Measurements from ENCODE around the gene P2RY6. TPM values are rescaled to one million over a fixed set of nuclear protein-coding genes. Genes with fewer than 3 reads are reported as not detected.

P2RY6 gene
- total and polyA plus RNA-seq, 7 donors, result 1.2 to 5.5 (median 2.5) TPM; not detected in 1

- Histone ChIP-seq H3K36me3 (no peaks in the 10 kb centered on the region), H3K4me1 (peaks cover 0 to 18% (median 9%) of the 10 kb centered on the region in 4 donors), H3K27me3 (no peaks in the 10 kb centered on the region), H3K4me3 (no peak overlapping the region), H3K9me3 (no peaks in the 10 kb centered on the region), H3K27ac (peak overlapping the region in 2 of 4 donors; percentile 18 to 27)
- no peak for DNase-seq
- no peak for TF ChIP-seq POLR2AphosphoS5 (IDR thresholded peaks at IDR 0.05)
- no peak for TF ChIP-seq POLR2A (IDR thresholded peaks at IDR 0.05)
- TF ChIP-seq CTCF (IDR thresholded peaks at IDR 0.05), result no peak
- no peak for TF ChIP-seq EP300 (IDR thresholded peaks at IDR 0.05)
- WGBS, 2 donors, result 72 to 84% methylated on average over 10 of the region's 10 CpGs
- intact Hi-C loops (cut with DNase I), result loop anchor here (2.0 to 5.0 kb wide), 2 partner anchors 103 to 455 kb away; no protein-coding TSS in a partner anchor
These were observed 15.4 kb downstream of the P2RY6 start for GRCh38 chr11:73287400-73288101.

- Histone ChIP-seq H3K4me1 (peaks cover 0 to 18% (median 9%) of the 10 kb centered on the region in 4 donors), H3K27me3 (no peaks in the 10 kb centered on the region), H3K4me3 (no peak overlapping the region), H3K27ac (peak overlapping the region in 3 of 4 donors; percentile 33 to 65 (median 49)), H3K9me3 (no peaks in the 10 kb centered on the region), H3K36me3 (no peaks in the 10 kb centered on the region)
- intact Hi-C loops (cut with DNase I), result loop anchor here (2.0 to 5.0 kb wide), 2 partner anchors 104 to 456 kb away; no protein-coding TSS in a partner anchor
- 61 to 78% methylated on average over 5 of the region's 5 CpGs for WGBS, 2 donors
- DNase-seq, result no peak
- TF ChIP-seq CTCF (IDR thresholded peaks at IDR 0.05) (no peak), POLR2AphosphoS5 (IDR thresholded peaks at IDR 0.05) (no peak), POLR2A (IDR thresholded peaks at IDR 0.05) (no peak), EP300 (IDR thresholded peaks at IDR 0.05) (no peak)
These were observed 16.2 kb downstream of the P2RY6 start for GRCh38 chr11:73288192-73288872.

GRCh38 chr11:73288873-73289707 is 17.0 kb downstream of the P2RY6 start:
- no peaks in the 10 kb centered on the region for H3K27me3 ChIP-seq
- H3K4me3 ChIP-seq, result peak overlapping the region in 3 of 4 donors; percentile 11 to 27 (median 18)
- H3K4me1 ChIP-seq, result peaks cover 0 to 18% (median 9%) of the 10 kb centered on the region in 4 donors
- DNase-seq, result peak; percentile 85
- no peaks in the 10 kb centered on the region for H3K36me3 ChIP-seq
- peak overlapping the region; percentile 33 to 65 (median 44) for H3K27ac ChIP-seq
- intact Hi-C loops (cut with DNase I), result loop anchor here (2.0 to 5.0 kb wide), 2 partner anchors 104 to 457 kb away; no protein-coding TSS in a partner anchor
- WGBS, 2 donors, result 21 to 23% methylated on average over 17 of the region's 17 CpGs
- TF ChIP-seq CTCF (IDR thresholded peaks at IDR 0.05), result peak; percentile 75 to 89 (median 84)
- TF ChIP-seq POLR2A (IDR thresholded peaks at IDR 0.05), result no peak
- no peak for TF ChIP-seq EP300 (IDR thresholded peaks at IDR 0.05)
- no peak for TF ChIP-seq POLR2AphosphoS5 (IDR thresholded peaks at IDR 0.05)
- no peaks in the 10 kb centered on the region for H3K9me3 ChIP-seq

- Histone ChIP-seq H3K36me3 (no peaks in the 10 kb centered on the region), H3K27me3 (no peaks in the 10 kb centered on the region), H3K27ac (no peak overlapping the region), H3K9me3 (no peaks in the 10 kb centered on the region), H3K4me1 (peaks cover 0 to 18% (median 13%) of the 10 kb centered on the region in 4 donors), H3K4me3 (no peak overlapping the region)
- no peak for TF ChIP-seq EP300 (IDR thresholded peaks at IDR 0.05)
- no peak for TF ChIP-seq POLR2AphosphoS5 (IDR thresholded peaks at IDR 0.05)
- no peak for TF ChIP-seq CTCF (IDR thresholded peaks at IDR 0.05)
- no peak for TF ChIP-seq POLR2A (IDR thresholded peaks at IDR 0.05)
- no peak for DNase-seq
- intact Hi-C loops (cut with DNase I), result no loop called here
- 93 to 95% methylated on average over 4 of the region's 4 CpGs for WGBS, 2 donors
These were observed 18.4 kb downstream of the P2RY6 start for GRCh38 chr11:73290536-73290935.
